ENCODE data around the gene METTL22. TPM values are rescaled to one million over a fixed set of nuclear protein-coding genes. Genes with fewer than 3 reads are reported as not detected.

The METTL22 gene
- total and polyA plus RNA-seq, 10 of the 15 experiments (the other 5 are each of a cell fraction or from before 2014, with no cell fraction given), result 6.4 to 34.7 (median 18.8) TPM

DNA sequence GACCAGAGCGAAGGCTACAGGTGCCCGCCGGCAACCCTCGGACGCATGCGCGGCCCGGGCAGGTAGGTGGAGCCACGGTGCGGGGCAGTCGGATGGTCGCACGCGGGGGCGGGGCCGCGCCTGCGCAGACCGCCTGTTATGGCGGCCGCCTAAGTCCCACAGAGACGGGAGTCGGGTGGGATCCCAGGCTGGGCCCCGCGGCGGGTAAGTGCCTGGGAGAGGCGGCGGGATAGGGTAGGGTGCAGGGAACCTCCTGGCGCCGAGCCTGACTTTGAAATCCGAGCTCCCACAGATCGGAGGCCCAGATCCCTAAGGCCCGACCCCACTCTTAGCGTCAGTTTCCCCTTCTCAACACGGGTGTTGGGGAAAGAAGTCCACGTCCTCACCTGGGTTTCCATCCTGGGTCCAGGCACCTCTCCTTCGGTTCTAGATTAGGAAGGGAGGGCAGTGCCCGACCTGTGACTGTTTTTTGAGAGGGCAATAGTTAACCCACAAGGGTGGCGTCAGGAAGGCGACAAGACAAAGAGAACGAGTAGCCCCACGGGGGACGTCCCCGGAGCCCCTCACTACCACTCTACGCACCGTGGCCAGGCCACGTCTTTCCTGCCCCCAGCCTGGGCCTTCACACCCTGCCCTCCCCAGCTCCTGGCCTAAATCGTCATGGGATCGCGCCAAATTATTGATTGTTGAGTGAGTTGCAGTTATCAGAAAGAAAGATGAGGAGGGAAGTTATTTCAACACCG, at the start of gene METTL22 (continued):
- TF ChIP-seq, protein P1, sequence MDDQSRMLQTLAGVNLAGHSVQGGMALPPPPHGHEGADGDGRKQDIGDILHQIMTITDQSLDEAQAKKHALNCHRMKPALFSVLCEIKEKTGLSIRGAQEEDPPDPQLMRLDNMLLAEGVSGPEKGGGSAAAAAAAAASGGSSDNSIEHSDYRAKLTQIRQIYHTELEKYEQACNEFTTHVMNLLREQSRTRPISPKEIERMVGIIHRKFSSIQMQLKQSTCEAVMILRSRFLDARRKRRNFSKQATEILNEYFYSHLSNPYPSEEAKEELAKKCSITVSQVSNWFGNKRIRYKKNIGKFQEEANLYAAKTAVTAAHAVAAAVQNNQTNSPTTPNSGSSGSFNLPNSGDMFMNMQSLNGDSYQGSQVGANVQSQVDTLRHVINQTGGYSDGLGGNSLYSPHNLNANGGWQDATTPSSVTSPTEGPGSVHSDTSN (IDR thresholded peaks at IDR 0.05; ENCODE audit: insufficient replicate concordance, low read depth, low read length), result no peak
- TF ChIP-seq, protein P2, sequence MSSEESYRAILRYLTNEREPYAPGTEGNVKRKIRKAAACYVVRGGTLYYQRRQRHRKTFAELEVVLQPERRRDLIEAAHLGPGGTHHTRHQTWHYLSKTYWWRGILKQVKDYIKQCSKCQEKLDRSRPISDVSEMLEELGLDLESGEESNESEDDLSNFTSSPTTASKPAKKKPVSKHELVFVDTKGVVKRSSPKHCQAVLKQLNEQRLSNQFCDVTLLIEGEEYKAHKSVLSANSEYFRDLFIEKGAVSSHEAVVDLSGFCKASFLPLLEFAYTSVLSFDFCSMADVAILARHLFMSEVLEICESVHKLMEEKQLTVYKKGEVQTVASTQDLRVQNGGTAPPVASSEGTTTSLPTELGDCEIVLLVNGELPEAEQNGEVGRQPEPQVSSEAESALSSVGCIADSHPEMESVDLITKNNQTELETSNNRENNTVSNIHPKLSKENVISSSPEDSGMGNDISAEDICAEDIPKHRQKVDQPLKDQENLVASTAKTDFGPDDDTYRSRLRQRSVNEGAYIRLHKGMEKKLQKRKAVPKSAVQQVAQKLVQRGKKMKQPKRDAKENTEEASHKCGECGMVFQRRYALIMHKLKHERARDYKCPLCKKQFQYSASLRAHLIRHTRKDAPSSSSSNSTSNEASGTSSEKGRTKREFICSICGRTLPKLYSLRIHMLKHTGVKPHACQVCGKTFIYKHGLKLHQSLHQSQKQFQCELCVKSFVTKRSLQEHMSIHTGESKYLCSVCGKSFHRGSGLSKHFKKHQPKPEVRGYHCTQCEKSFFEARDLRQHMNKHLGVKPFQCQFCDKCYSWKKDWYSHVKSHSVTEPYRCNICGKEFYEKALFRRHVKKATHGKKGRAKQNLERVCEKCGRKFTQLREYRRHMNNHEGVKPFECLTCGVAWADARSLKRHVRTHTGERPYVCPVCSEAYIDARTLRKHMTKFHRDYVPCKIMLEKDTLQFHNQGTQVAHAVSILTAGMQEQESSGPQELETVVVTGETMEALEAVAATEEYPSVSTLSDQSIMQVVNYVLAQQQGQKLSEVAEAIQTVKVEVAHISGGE (CRISPR knock-in tag; IDR thresholded peaks at IDR 0.05), result no peak
- TF ChIP-seq MEF2B (IDR thresholded peaks at IDR 0.05; ENCODE audit: partially characterized antibody, poor library complexity, severe bottlenecking), result no peak
- no peak for TF ChIP-seq CHD4 (IDR thresholded peaks at IDR 0.05)
- no peak for TF ChIP-seq POU2F2 (IDR thresholded peaks at IDR 0.05; ENCODE audit: borderline replicate concordance, low read depth, low read length)
- TF ChIP-seq, protein P3, sequence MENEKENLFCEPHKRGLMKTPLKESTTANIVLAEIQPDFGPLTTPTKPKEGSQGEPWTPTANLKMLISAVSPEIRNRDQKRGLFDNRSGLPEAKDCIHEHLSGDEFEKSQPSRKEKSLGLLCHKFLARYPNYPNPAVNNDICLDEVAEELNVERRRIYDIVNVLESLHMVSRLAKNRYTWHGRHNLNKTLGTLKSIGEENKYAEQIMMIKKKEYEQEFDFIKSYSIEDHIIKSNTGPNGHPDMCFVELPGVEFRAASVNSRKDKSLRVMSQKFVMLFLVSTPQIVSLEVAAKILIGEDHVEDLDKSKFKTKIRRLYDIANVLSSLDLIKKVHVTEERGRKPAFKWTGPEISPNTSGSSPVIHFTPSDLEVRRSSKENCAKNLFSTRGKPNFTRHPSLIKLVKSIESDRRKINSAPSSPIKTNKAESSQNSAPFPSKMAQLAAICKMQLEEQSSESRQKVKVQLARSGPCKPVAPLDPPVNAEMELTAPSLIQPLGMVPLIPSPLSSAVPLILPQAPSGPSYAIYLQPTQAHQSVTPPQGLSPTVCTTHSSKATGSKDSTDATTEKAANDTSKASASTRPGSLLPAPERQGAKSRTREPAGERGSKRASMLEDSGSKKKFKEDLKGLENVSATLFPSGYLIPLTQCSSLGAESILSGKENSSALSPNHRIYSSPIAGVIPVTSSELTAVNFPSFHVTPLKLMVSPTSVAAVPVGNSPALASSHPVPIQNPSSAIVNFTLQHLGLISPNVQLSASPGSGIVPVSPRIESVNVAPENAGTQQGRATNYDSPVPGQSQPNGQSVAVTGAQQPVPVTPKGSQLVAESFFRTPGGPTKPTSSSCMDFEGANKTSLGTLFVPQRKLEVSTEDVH (IDR thresholded peaks at IDR 0.05; ENCODE audit: low read depth, partially characterized antibody), result no peak
- 0 out of 2 replicates have a peak, but pooled peaks have one; percentile 46 for TF ChIP-seq RB1 (IDR thresholded peaks at IDR 0.05; ENCODE audit: borderline replicate concordance)
- TF ChIP-seq SIX5 (IDR thresholded peaks at IDR 0.05; ENCODE audit: low read depth, low read length, severe bottlenecking), result no peak
- TF ChIP-seq JUND (IDR thresholded peaks at IDR 0.05; ENCODE audit: low read depth, low read length), result no peak
- TF ChIP-seq SIN3A (IDR thresholded peaks at IDR 0.05; ENCODE audit: low read depth, low read length), result no peak
- TF ChIP-seq POLR2AphosphoS2 (IDR thresholded peaks at IDR 0.05; ENCODE audit: low read depth, low read length), result peak; percentile 61; the same call in 1 of the 2 replicates
- TF ChIP-seq, protein P4, sequence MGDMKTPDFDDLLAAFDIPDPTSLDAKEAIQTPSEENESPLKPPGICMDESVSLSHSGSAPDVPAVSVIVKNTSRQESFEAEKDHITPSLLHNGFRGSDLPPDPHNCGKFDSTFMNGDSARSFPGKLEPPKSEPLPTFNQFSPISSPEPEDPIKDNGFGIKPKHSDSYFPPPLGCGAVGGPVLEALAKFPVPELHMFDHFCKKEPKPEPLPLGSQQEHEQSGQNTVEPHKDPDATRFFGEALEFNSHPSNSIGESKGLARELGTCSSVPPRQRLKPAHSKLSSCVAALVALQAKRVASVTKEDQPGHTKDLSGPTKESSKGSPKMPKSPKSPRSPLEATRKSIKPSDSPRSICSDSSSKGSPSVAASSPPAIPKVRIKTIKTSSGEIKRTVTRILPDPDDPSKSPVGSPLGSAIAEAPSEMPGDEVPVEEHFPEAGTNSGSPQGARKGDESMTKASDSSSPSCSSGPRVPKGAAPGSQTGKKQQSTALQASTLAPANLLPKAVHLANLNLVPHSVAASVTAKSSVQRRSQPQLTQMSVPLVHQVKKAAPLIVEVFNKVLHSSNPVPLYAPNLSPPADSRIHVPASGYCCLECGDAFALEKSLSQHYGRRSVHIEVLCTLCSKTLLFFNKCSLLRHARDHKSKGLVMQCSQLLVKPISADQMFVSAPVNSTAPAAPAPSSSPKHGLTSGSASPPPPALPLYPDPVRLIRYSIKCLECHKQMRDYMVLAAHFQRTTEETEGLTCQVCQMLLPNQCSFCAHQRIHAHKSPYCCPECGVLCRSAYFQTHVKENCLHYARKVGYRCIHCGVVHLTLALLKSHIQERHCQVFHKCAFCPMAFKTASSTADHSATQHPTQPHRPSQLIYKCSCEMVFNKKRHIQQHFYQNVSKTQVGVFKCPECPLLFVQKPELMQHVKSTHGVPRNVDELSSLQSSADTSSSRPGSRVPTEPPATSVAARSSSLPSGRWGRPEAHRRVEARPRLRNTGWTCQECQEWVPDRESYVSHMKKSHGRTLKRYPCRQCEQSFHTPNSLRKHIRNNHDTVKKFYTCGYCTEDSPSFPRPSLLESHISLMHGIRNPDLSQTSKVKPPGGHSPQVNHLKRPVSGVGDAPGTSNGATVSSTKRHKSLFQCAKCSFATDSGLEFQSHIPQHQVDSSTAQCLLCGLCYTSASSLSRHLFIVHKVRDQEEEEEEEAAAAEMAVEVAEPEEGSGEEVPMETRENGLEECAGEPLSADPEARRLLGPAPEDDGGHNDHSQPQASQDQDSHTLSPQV (IDR thresholded peaks at IDR 0.05), result no peak
- TF ChIP-seq, protein P5, sequence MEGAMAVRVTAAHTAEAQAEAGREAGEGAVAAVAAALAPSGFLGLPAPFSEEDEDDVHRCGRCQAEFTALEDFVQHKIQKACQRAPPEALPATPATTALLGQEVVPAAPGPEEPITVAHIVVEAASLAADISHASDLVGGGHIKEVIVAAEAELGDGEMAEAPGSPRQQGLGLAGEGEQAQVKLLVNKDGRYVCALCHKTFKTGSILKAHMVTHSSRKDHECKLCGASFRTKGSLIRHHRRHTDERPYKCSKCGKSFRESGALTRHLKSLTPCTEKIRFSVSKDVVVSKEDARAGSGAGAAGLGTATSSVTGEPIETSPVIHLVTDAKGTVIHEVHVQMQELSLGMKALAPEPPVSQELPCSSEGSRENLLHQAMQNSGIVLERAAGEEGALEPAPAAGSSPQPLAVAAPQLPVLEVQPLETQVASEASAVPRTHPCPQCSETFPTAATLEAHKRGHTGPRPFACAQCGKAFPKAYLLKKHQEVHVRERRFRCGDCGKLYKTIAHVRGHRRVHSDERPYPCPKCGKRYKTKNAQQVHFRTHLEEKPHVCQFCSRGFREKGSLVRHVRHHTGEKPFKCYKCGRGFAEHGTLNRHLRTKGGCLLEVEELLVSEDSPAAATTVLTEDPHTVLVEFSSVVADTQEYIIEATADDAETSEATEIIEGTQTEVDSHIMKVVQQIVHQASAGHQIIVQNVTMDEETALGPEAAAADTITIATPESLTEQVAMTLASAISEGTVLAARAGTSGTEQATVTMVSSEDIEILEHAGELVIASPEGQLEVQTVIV (IDR thresholded peaks at IDR 0.05; ENCODE audit: borderline replicate concordance, partially characterized antibody), result no peak
- no peak for TF ChIP-seq STAT1 (conservative IDR thresholded peaks at IDR 0.05)

All from GM12878 (cell line).